ENCODE results near the gene VPS13D. TPM values are rescaled to one million over a fixed set of nuclear protein-coding genes. Genes with fewer than 3 reads are reported as not detected.

VPS13D gene
- total RNA-seq, 1 experiment from 2014 or later: 16.0 TPM

- in situ Hi-C loops (cut with HindIII; ENCODE audit: low pct_unique_long_range_greater_than_20kb, low sequenced_read_pairs): no loop called here
- no peak for DNase-seq (ENCODE audit: low read depth)
These were observed 35.1 kb upstream of the VPS13D start for GRCh38 chr1:12194666-12195216.

GRCh38 chr1:12195416-12195815 is 34.4 kb upstream of the VPS13D start:
- DNase-seq (ENCODE audit: low read depth): no peak
- in situ Hi-C loops (cut with HindIII; ENCODE audit: low pct_unique_long_range_greater_than_20kb, low sequenced_read_pairs): no loop called here

- DNase-seq (ENCODE audit: low read depth): no peak
- in situ Hi-C loops (cut with HindIII; ENCODE audit: low pct_unique_long_range_greater_than_20kb, low sequenced_read_pairs): no loop called here
These were observed 33.0 kb upstream of the VPS13D start for GRCh38 chr1:12196641-12197482.

- in situ Hi-C loops (cut with HindIII; ENCODE audit: low pct_unique_long_range_greater_than_20kb, low sequenced_read_pairs): no loop called here
- DNase-seq (ENCODE audit: low read depth): no peak
These were observed 32.3 kb upstream of the VPS13D start for GRCh38 chr1:12197483-12197880.

- in situ Hi-C loops (cut with HindIII; ENCODE audit: low pct_unique_long_range_greater_than_20kb, low sequenced_read_pairs): no loop called here
- no peak for DNase-seq (ENCODE audit: low read depth)
These were observed 29.6 kb upstream of the VPS13D start for GRCh38 chr1:12200208-12200607.

- in situ Hi-C loops (cut with HindIII; ENCODE audit: low pct_unique_long_range_greater_than_20kb, low sequenced_read_pairs): no loop called here
- DNase-seq (ENCODE audit: low read depth): no peak
These were observed 28.3 kb upstream of the VPS13D start for GRCh38 chr1:12201352-12202189.

- no peak for DNase-seq (ENCODE audit: low read depth)
- in situ Hi-C loops (cut with HindIII; ENCODE audit: low pct_unique_long_range_greater_than_20kb, low sequenced_read_pairs): no loop called here
These were observed 27.7 kb upstream of the VPS13D start for GRCh38 chr1:12202190-12202497.

GRCh38 chr1:12202577-12202976 is 27.3 kb upstream of the VPS13D start:
- no peak for DNase-seq (ENCODE audit: low read depth)
- in situ Hi-C loops (cut with HindIII; ENCODE audit: low pct_unique_long_range_greater_than_20kb, low sequenced_read_pairs): no loop called here

- DNase-seq (ENCODE audit: low read depth): no peak
- in situ Hi-C loops (cut with HindIII; ENCODE audit: low pct_unique_long_range_greater_than_20kb, low sequenced_read_pairs): no loop called here
These were observed 26.4 kb upstream of the VPS13D start for GRCh38 chr1:12203216-12204007.

- in situ Hi-C loops (cut with HindIII; ENCODE audit: low pct_unique_long_range_greater_than_20kb, low sequenced_read_pairs): no loop called here
- no peak for DNase-seq (ENCODE audit: low read depth)
These were observed 25.7 kb upstream of the VPS13D start for GRCh38 chr1:12204140-12204539.

GRCh38 chr1:12204754-12205658 is 24.8 kb upstream of the VPS13D start:
- no peak for DNase-seq (ENCODE audit: low read depth)
- in situ Hi-C loops (cut with HindIII; ENCODE audit: low pct_unique_long_range_greater_than_20kb, low sequenced_read_pairs): no loop called here

GRCh38 chr1:12206238-12206637 is 23.6 kb upstream of the VPS13D start:
- in situ Hi-C loops (cut with HindIII; ENCODE audit: low pct_unique_long_range_greater_than_20kb, low sequenced_read_pairs): no loop called here
- no peak for DNase-seq (ENCODE audit: low read depth)

GRCh38 chr1:12206792-12207424 is 22.9 kb upstream of the VPS13D start:
- in situ Hi-C loops (cut with HindIII; ENCODE audit: low pct_unique_long_range_greater_than_20kb, low sequenced_read_pairs): no loop called here
- no peak for DNase-seq (ENCODE audit: low read depth)

- DNase-seq (ENCODE audit: low read depth): no peak
- in situ Hi-C loops (cut with HindIII; ENCODE audit: low pct_unique_long_range_greater_than_20kb, low sequenced_read_pairs): no loop called here
These were observed 21.6 kb upstream of the VPS13D start for GRCh38 chr1:12208271-12208670.

- DNase-seq (ENCODE audit: low read depth): peak; percentile 53
- in situ Hi-C loops (cut with HindIII; ENCODE audit: low pct_unique_long_range_greater_than_20kb, low sequenced_read_pairs): no loop called here
These were observed 20.9 kb upstream of the VPS13D start for GRCh38 chr1:12208764-12209494.

GRCh38 chr1:12209495-12209832 is 20.4 kb upstream of the VPS13D start:
- DNase-seq (ENCODE audit: low read depth): no peak
- in situ Hi-C loops (cut with HindIII; ENCODE audit: low pct_unique_long_range_greater_than_20kb, low sequenced_read_pairs): no loop called here

Measured in Caki2 (cell line).